ENCODE data around the gene RNU5B-1.

RNU5B-1 gene

GRCh38 chr15:65290228-65290627 is 14.2 kb upstream of the RNU5B-1 start:
- DNase-seq, result no peak
- Histone ChIP-seq H3K27me3 (ENCODE audit: insufficient read depth, low read depth, severe bottlenecking) (no peaks in the 10 kb centered on the region), H3K9me3 (ENCODE audit: severe bottlenecking) (no peaks in the 10 kb centered on the region), H3K36me3 (no peaks in the 10 kb centered on the region), H3K27ac (no peak overlapping the region), H3K4me3 (ENCODE audit: low read depth, low read length) (no peak overlapping the region)
- no peak for TF ChIP-seq CTCF (IDR thresholded peaks at IDR 0.05; ENCODE audit: low read depth, low read length)

- Histone ChIP-seq H3K9me3 (ENCODE audit: severe bottlenecking) (no peaks in the 10 kb centered on the region), H3K27ac (no peak overlapping the region), H3K27me3 (ENCODE audit: insufficient read depth, low read depth, severe bottlenecking) (no peaks in the 10 kb centered on the region), H3K36me3 (no peaks in the 10 kb centered on the region), H3K4me3 (ENCODE audit: low read depth, low read length) (no peak overlapping the region)
- TF ChIP-seq CTCF (IDR thresholded peaks at IDR 0.05; ENCODE audit: low read depth, low read length), result no peak
- DNase-seq, result no peak
These were observed 11.4 kb upstream of the RNU5B-1 start for GRCh38 chr15:65292938-65293518.

- TF ChIP-seq CTCF (IDR thresholded peaks at IDR 0.05; ENCODE audit: low read depth, low read length), result no peak
- H3K9me3 ChIP-seq (ENCODE audit: severe bottlenecking), result no peaks in the 10 kb centered on the region
- H3K27me3 ChIP-seq (ENCODE audit: insufficient read depth, low read depth, severe bottlenecking), result no peaks in the 10 kb centered on the region
- H3K36me3 ChIP-seq, result no peaks in the 10 kb centered on the region
- no peak for DNase-seq
- H3K27ac ChIP-seq, result no peak overlapping the region
- H3K4me3 ChIP-seq (ENCODE audit: low read depth, low read length), result no peak overlapping the region
These were observed 5.7 kb upstream of the RNU5B-1 start for GRCh38 chr15:65298731-65299130.

GRCh38 chr15:65300924-65301441 is 3.5 kb upstream of the RNU5B-1 start:
- no peak for DNase-seq
- Histone ChIP-seq H3K27ac (no peak overlapping the region), H3K9me3 (ENCODE audit: severe bottlenecking) (no peaks in the 10 kb centered on the region), H3K36me3 (no peaks in the 10 kb centered on the region), H3K4me3 (ENCODE audit: low read depth, low read length) (no peak overlapping the region), H3K27me3 (ENCODE audit: insufficient read depth, low read depth, severe bottlenecking) (no peaks in the 10 kb centered on the region)
- TF ChIP-seq CTCF (IDR thresholded peaks at IDR 0.05; ENCODE audit: low read depth, low read length), result no peak

GRCh38 chr15:65302061-65302460 is 2.4 kb upstream of the RNU5B-1 start:
- DNase-seq, result no peak
- Histone ChIP-seq H3K9me3 (ENCODE audit: severe bottlenecking) (no peaks in the 10 kb centered on the region), H3K27ac (no peak overlapping the region), H3K4me3 (ENCODE audit: low read depth, low read length) (no peak overlapping the region), H3K36me3 (no peaks in the 10 kb centered on the region), H3K27me3 (ENCODE audit: insufficient read depth, low read depth, severe bottlenecking) (no peaks in the 10 kb centered on the region)
- no peak for TF ChIP-seq CTCF (IDR thresholded peaks at IDR 0.05; ENCODE audit: low read depth, low read length)

All from WERI-Rb-1 (cell line).